Muscle layer of duodenum (tissue), 2 donors: Measurements from ENCODE around the gene KLHL4.
"Not testable (repeated sequence)": the region's sequence is repeated elsewhere in the genome, so short reads cannot be mapped to it uniquely, and the experiment has no call there.

Source experiments
- H3K27ac ChIP-seq: one replicate; pipeline ENCODE4 v1.7.0; 2013; ENCODE audit warnings: mild to moderate bottlenecking, low read length
- H3K27me3 ChIP-seq: one replicate; pipeline ENCODE4 v1.7.0; 2013; ENCODE audit warnings: low read depth, mild to moderate bottlenecking, control low read depth, low read length
- H3K36me3 ChIP-seq, 2 donors: one replicate each; pipeline ENCODE4 v1.7.0; 2013; ENCODE audit warnings: low read length in 2 of 2, control low read depth in 1 of 2, mild to moderate bottlenecking in 1 of 2; ENCODE audit not compliant: insufficient read depth in 2 of 2, control insufficient read depth in 1 of 2
- H3K4me1 ChIP-seq, 2 donors: one replicate each; pipeline ENCODE4 v1.7.0; 2013; ENCODE audit warnings: low read length in 2 of 2, mild to moderate bottlenecking in 2 of 2, control low read depth in 1 of 2, moderate library complexity in 1 of 2; ENCODE audit not compliant: insufficient read depth in 2 of 2, control insufficient read depth in 1 of 2
- H3K4me3 ChIP-seq, 2 donors: one replicate each; pipeline ENCODE4 v1.7.0; 2013; ENCODE audit warnings: low read length in 2 of 2, low read depth in 1 of 2, mild to moderate bottlenecking in 1 of 2
- H3K9me3 ChIP-seq, 2 donors: one replicate each; pipeline ENCODE4 v1.7.0; 2013; ENCODE audit warnings: low read length in 2 of 2, control low read depth in 1 of 2, mild to moderate bottlenecking in 1 of 2; ENCODE audit not compliant: control insufficient read depth in 1 of 2
- donor health status: healthy.

The KLHL4 gene

GRCh38 chrX:87661761-87662160, 144.2 kb downstream of the KLHL4 start:
- Histone ChIP-seq H3K4me1 (no peaks in the 10 kb centered on the region), H3K4me3 (no peak overlapping the region), H3K27ac (no peak overlapping the region), H3K9me3 (no peaks in the 10 kb centered on the region), H3K36me3 (no peaks in the 10 kb centered on the region), H3K27me3 (no peaks in the 10 kb centered on the region)

- H3K9me3 ChIP-seq = no peaks in the 10 kb centered on the region
- H3K27ac ChIP-seq = no peak overlapping the region
- H3K36me3 ChIP-seq = no peaks in the 10 kb centered on the region
- no peaks in the 10 kb centered on the region for H3K27me3 ChIP-seq
- H3K4me1 ChIP-seq = no peaks in the 10 kb centered on the region
- no peak overlapping the region for H3K4me3 ChIP-seq
These were observed 145.8 kb downstream of the KLHL4 start for GRCh38 chrX:87663421-87663820.

- no peaks in the 10 kb centered on the region for H3K27me3 ChIP-seq
- H3K27ac ChIP-seq = no peak overlapping the region
- no peak overlapping the region for H3K4me3 ChIP-seq
- H3K9me3 ChIP-seq = no peaks in the 10 kb centered on the region
- H3K4me1 ChIP-seq = no peaks in the 10 kb centered on the region
- H3K36me3 ChIP-seq = no peaks in the 10 kb centered on the region
These were observed 146.8 kb downstream of the KLHL4 start for GRCh38 chrX:87664381-87664780.

- Histone ChIP-seq H3K9me3 (no peaks in the 10 kb centered on the region), H3K36me3 (no peaks in the 10 kb centered on the region), H3K4me1 (no peaks in the 10 kb centered on the region), H3K4me3 (no peak overlapping the region), H3K27ac (no peak overlapping the region), H3K27me3 (no peaks in the 10 kb centered on the region)
These were observed 162.2 kb downstream of the KLHL4 start for GRCh38 chrX:87679849-87680248.

GRCh38 chrX:87687703-87688102, 170.1 kb downstream of the KLHL4 start:
- Histone ChIP-seq H3K4me1 (no peaks in the 10 kb centered on the region), H3K27me3 (no peaks in the 10 kb centered on the region), H3K4me3 (no peak overlapping the region), H3K9me3 (no peaks in the 10 kb centered on the region), H3K36me3 (no peaks in the 10 kb centered on the region), H3K27ac (no peak overlapping the region)

GRCh38 chrX:87688113-87688748, 170.6 kb downstream of the KLHL4 start:
- H3K4me3 ChIP-seq, H3K4me1 ChIP-seq, H3K9me3 ChIP-seq, H3K36me3 ChIP-seq, H3K27me3 ChIP-seq, H3K27ac ChIP-seq: not testable (repeated sequence)

GRCh38 chrX:87689218-87689617, 171.6 kb downstream of the KLHL4 start:
- H3K4me3 ChIP-seq, H3K27ac ChIP-seq, H3K9me3 ChIP-seq, H3K27me3 ChIP-seq, H3K36me3 ChIP-seq, H3K4me1 ChIP-seq: not testable (repeated sequence)

- H3K36me3 ChIP-seq = no peaks in the 10 kb centered on the region
- H3K9me3 ChIP-seq = no peaks in the 10 kb centered on the region
- H3K4me3 ChIP-seq = no peak overlapping the region
- no peaks in the 10 kb centered on the region for H3K27me3 ChIP-seq
- no peaks in the 10 kb centered on the region for H3K4me1 ChIP-seq
- no peak overlapping the region for H3K27ac ChIP-seq
These were observed 175.6 kb downstream of the KLHL4 start for GRCh38 chrX:87693204-87693603.

- H3K4me3 ChIP-seq = no peak overlapping the region
- H3K27me3 ChIP-seq = no peaks in the 10 kb centered on the region
- H3K36me3 ChIP-seq = no peaks in the 10 kb centered on the region
- no peaks in the 10 kb centered on the region for H3K9me3 ChIP-seq
- H3K4me1 ChIP-seq = no peaks in the 10 kb centered on the region
- H3K27ac ChIP-seq = no peak overlapping the region
These were observed 179.8 kb downstream of the KLHL4 start for GRCh38 chrX:87697409-87697808.

- no peaks in the 10 kb centered on the region for H3K36me3 ChIP-seq
- no peaks in the 10 kb centered on the region for H3K27me3 ChIP-seq
- no peak overlapping the region for H3K27ac ChIP-seq
- no peak overlapping the region for H3K4me3 ChIP-seq
- H3K9me3 ChIP-seq = no peaks in the 10 kb centered on the region
- H3K4me1 ChIP-seq = no peaks in the 10 kb centered on the region
These were observed 185.2 kb downstream of the KLHL4 start for GRCh38 chrX:87702795-87703194.

- H3K4me3 ChIP-seq, H3K4me1 ChIP-seq, H3K9me3 ChIP-seq, H3K36me3 ChIP-seq, H3K27ac ChIP-seq, H3K27me3 ChIP-seq: not testable (repeated sequence)
These were observed 185.9 kb downstream of the KLHL4 start for GRCh38 chrX:87703469-87703868.

- Histone ChIP-seq H3K9me3 (no peaks in the 10 kb centered on the region), H3K27me3 (no peaks in the 10 kb centered on the region), H3K4me1 (no peaks in the 10 kb centered on the region), H3K27ac (no peak overlapping the region), H3K36me3 (no peaks in the 10 kb centered on the region), H3K4me3 (no peak overlapping the region)
These were observed 188.5 kb downstream of the KLHL4 start for GRCh38 chrX:87706134-87706533.
